Smooth muscle cell (in vitro differentiated cells): ENCODE measurements around the gene GPR171. TPM values are rescaled to one million over a fixed set of nuclear protein-coding genes. Genes with fewer than 3 reads are reported as not detected.

Source experiments
- DNase-seq: peaks from one replicate; lab custom pipeline; 2025; ENCODE audit not compliant: unreplicated experiment; lab: John Stamatoyannopoulos, UW
- H2AFZ ChIP-seq: fragments of 200-600 bp; sonication (generic); 2 replicates; pipeline ENCODE4 v1.6.0; 2016; ENCODE audit warnings: antibody characterized with exemption, low read depth, mild to moderate bottlenecking
- H3F3A ChIP-seq: fragments of 200-600 bp; sonication (generic); 2 replicates; pipeline ENCODE4 v1.6.0; 2017; ENCODE audit warnings: antibody characterized with exemption, low read depth
- H3K27ac ChIP-seq: fragments of 200-600 bp; sonication (generic); 2 replicates; pipeline ENCODE4 v1.5.1; 2016; ENCODE audit warnings: low read depth, mild to moderate bottlenecking
- H3K27me3 ChIP-seq: fragments of 200-600 bp; sonication (generic); 2 replicates; pipeline ENCODE4 v1.6.1; 2016; ENCODE audit warnings: low read depth, mild to moderate bottlenecking
- H3K36me3 ChIP-seq: fragments of 200-600 bp; sonication (generic); 2 replicates; pipeline ENCODE4 v1.5.1; 2016; ENCODE audit warnings: low read depth
- H3K4me1 ChIP-seq: fragments of 200-600 bp; sonication (generic); 2 replicates; pipeline ENCODE4 v1.5.1; 2016; ENCODE audit warnings: low read depth
- H3K4me2 ChIP-seq: fragments of 200-600 bp; sonication (generic); 2 replicates; pipeline ENCODE4 v1.6.0; 2016; ENCODE audit warnings: mild to moderate bottlenecking
- H3K4me3 ChIP-seq: fragments of 200-600 bp; sonication (generic); 2 replicates; pipeline ENCODE4 v1.5.1; 2016; ENCODE audit warnings: mild to moderate bottlenecking
- H3K79me2 ChIP-seq: fragments of 200-600 bp; sonication (generic); 2 replicates; pipeline ENCODE4 v1.6.0; 2016; ENCODE audit warnings: low read depth, mild to moderate bottlenecking
- H3K9ac ChIP-seq: fragments of 200-600 bp; sonication (generic); 2 replicates; pipeline ENCODE4 v1.6.0; 2016; ENCODE audit warnings: low read depth
- H3K9me3 ChIP-seq: fragments of 200-600 bp; sonication (generic); replicated peaks from 2 replicates; pipeline ENCODE4 v1.5.1; 2016; ENCODE audit warnings: low read depth
- H4K20me1 ChIP-seq: fragments of 200-600 bp; sonication (generic); 2 replicates; pipeline ENCODE4 v1.6.0; 2016; ENCODE audit warnings: low read depth
- CTCF ChIP-seq: fragments of 200-600 bp; sonication (generic); IDR thresholded peaks from 2 replicates; pipeline ENCODE4 v1.5.1; 2017; ENCODE audit warnings: borderline replicate concordance, mild to moderate bottlenecking, antibody characterized with exemption; ENCODE audit not compliant: insufficient read depth, poor library complexity, severe bottlenecking
- WGBS: methylation state at CpG from one replicate; pipeline ENCODE4 v1.1.7; 2016; ENCODE audit warnings: low lambda C conversion rate; 5-methylcytosine and 5-hydroxymethylcytosine counted together
- polyA plus RNA-seq: library from polyadenylated mRNA; unstranded; fragments of >200 nt; fragmentation: Nextera tagmentation; extraction: Ambion mirVana; gene quantifications from 2 replicates; pipeline ENCODE4 v1.2.1, GENCODE V29; 2016
- total RNA-seq: library from RNA; depleted of rRNA; stranded (reverse); fragments of >200 nt; gene quantifications from 2 replicates; pipeline ENCODE4 v1.2.3, GENCODE V29; 2014

GPR171 gene
- total and polyA plus RNA-seq, 2 experiments from 2014 or later, result 4.2 TPM; not detected in 1

- peak; percentile 93 for TF ChIP-seq CTCF
- no peak overlapping the region for H3K27ac ChIP-seq
- H3K79me2 ChIP-seq, result no peaks in the 10 kb centered on the region
- DNase-seq, result peak; percentile 5
- no peaks in the 10 kb centered on the region for H4K20me1 ChIP-seq
- H3K36me3 ChIP-seq, result no peaks in the 10 kb centered on the region
- no peaks in the 10 kb centered on the region for H3K27me3 ChIP-seq
- H3K9ac ChIP-seq, result no peak overlapping the region
- H3K4me2 ChIP-seq, result no peak overlapping the region
- H3F3A ChIP-seq, result no peaks in the 10 kb centered on the region
- no peak overlapping the region for H2AFZ ChIP-seq
- no peaks in the 10 kb centered on the region for H3K4me1 ChIP-seq
- 32% methylated on average over 7 of the region's 7 CpGs for WGBS
- H3K9me3 ChIP-seq, result no peaks in the 10 kb centered on the region
- no peak overlapping the region for H3K4me3 ChIP-seq
Measured at GRCh38 chr3:151168269-151169094, 34.5 kb downstream of the GPR171 start.

- Histone ChIP-seq H3K9me3 (no peaks in the 10 kb centered on the region), H3K27ac (no peak overlapping the region), H3F3A (no peaks in the 10 kb centered on the region), H3K4me2 (no peak overlapping the region), H2AFZ (no peak overlapping the region), H3K4me1 (no peaks in the 10 kb centered on the region), H3K9ac (no peak overlapping the region), H3K27me3 (no peaks in the 10 kb centered on the region), H3K36me3 (no peaks in the 10 kb centered on the region), H3K79me2 (no peaks in the 10 kb centered on the region), H3K4me3 (no peak overlapping the region), H4K20me1 (no peaks in the 10 kb centered on the region)
- WGBS, result 93% methylated on average over 3 of the region's 3 CpGs
- TF ChIP-seq CTCF, result peak; percentile 9
- DNase-seq, result no peak
Measured at GRCh38 chr3:151166161-151166560, 36.9 kb downstream of the GPR171 start.

DNA sequence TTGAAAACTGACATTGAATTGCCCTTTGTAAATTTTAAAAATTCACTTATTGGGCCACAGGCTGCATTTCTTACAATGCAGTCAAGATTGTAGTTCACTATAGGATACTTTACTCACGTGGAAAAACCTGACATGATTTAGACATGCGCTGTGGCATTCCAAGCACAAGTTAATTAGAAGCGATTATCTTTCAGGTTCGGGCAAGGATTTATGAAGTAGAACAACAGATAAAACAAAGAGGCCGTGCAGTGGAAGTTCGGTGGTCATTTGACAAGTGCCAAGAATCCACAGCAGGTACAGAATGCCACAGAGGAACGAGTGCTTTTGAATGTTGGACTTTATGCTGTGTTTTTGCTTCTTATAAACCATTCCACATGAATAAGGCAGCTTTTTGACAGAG, 37.8 kb downstream of the GPR171 start:
- no peaks in the 10 kb centered on the region for H3K36me3 ChIP-seq
- no peak overlapping the region for H3K9ac ChIP-seq
- H4K20me1 ChIP-seq, result no peaks in the 10 kb centered on the region
- no peaks in the 10 kb centered on the region for H3K27me3 ChIP-seq
- no peaks in the 10 kb centered on the region for H3F3A ChIP-seq
- no peak for TF ChIP-seq CTCF
- no peaks in the 10 kb centered on the region for H3K9me3 ChIP-seq
- no peak for DNase-seq
- no peak overlapping the region for H3K27ac ChIP-seq
- no peaks in the 10 kb centered on the region for H3K79me2 ChIP-seq
- H3K4me2 ChIP-seq, result no peak overlapping the region
- no peaks in the 10 kb centered on the region for H3K4me1 ChIP-seq
- H2AFZ ChIP-seq, result no peak overlapping the region
- 84% methylated on average over 7 of the region's 7 CpGs for WGBS
- no peak overlapping the region for H3K4me3 ChIP-seq

- DNase-seq, result no peak
- no peaks in the 10 kb centered on the region for H3K9me3 ChIP-seq
- H3K27ac ChIP-seq, result no peak overlapping the region
- 95% methylated on average over 10 of the region's 10 CpGs for WGBS
- no peaks in the 10 kb centered on the region for H3F3A ChIP-seq
- TF ChIP-seq CTCF, result no peak
- H4K20me1 ChIP-seq, result no peaks in the 10 kb centered on the region
- H3K4me1 ChIP-seq, result peaks cover 9% of the 10 kb centered on the region
- H3K4me2 ChIP-seq, result no peak overlapping the region
- H3K36me3 ChIP-seq, result no peaks in the 10 kb centered on the region
- no peaks in the 10 kb centered on the region for H3K79me2 ChIP-seq
- no peak overlapping the region for H2AFZ ChIP-seq
- no peak overlapping the region for H3K9ac ChIP-seq
- no peaks in the 10 kb centered on the region for H3K27me3 ChIP-seq
- H3K4me3 ChIP-seq, result no peak overlapping the region
Measured at GRCh38 chr3:151159806-151160205, 43.2 kb downstream of the GPR171 start.
